ENCODE measurements around the gene KATNB1. TPM values are rescaled to one million over a fixed set of nuclear protein-coding genes. Genes with fewer than 3 reads are reported as not detected.

KATNB1 gene
- total and polyA plus RNA-seq, 10 donors, result 10.6 to 23.1 (median 17.0) TPM

- TF ChIP-seq CTCF (IDR thresholded peaks at IDR 0.05 in 8 of 11, conservative IDR thresholded peaks at IDR 0.05 in 3 of 11) (no peak), POLR2AphosphoS5 (IDR thresholded peaks at IDR 0.05) (no peak), POLR2A (IDR thresholded peaks at IDR 0.05) (no peak)
Measured at GRCh38 chr16:57704905-57705852, 30.4 kb upstream of the KATNB1 start.

GRCh38 chr16:57706717-57707116 lies 28.9 kb upstream of the KATNB1 start:
- intact Hi-C loops (cut with DNase I; ENCODE audit: low total_unique reads), result no loop called here
- no peaks in the 10 kb centered on the region for H3K36me3 ChIP-seq
- no peaks in the 10 kb centered on the region for H3K27me3 ChIP-seq (replicated peaks in 1 of 7)
- H3K27ac ChIP-seq, result no peak overlapping the region
- no peaks in the 10 kb centered on the region for H3K9me3 ChIP-seq
- TF ChIP-seq POLR2A (IDR thresholded peaks at IDR 0.05) (no peak), POLR2AphosphoS5 (IDR thresholded peaks at IDR 0.05) (no peak), CTCF (IDR thresholded peaks at IDR 0.05 in 8 of 11, conservative IDR thresholded peaks at IDR 0.05 in 3 of 11) (no peak)
- H3K4me3 ChIP-seq, result no peak overlapping the region
- WGBS, 5 donors, result 76 to 92% (median 82%) methylated on average over 1 of the region's 1 CpG; no CpG with 5 or more reads in 1 of the 5 donors
- no peak for DNase-seq
- no peaks in the 10 kb centered on the region for H3K4me1 ChIP-seq

More at GRCh38 chr16:57704905-57705852, 30.4 kb upstream of the KATNB1 start:
- H3K9me3 ChIP-seq, result no peaks in the 10 kb centered on the region
- no peak overlapping the region for H3K4me3 ChIP-seq
- peaks cover 0 to 8% (median 0%) of the 10 kb centered on the region in 6 donors for H3K4me1 ChIP-seq
- no peak for DNase-seq
- 90 to 96% (median 92%) methylated on average over 3 to 4 of the region's 4 CpGs for WGBS, 5 donors
- H3K27ac ChIP-seq, result no peak overlapping the region
- intact Hi-C loops (cut with DNase I; ENCODE audit: low total_unique reads), result no loop called here
- no peaks in the 10 kb centered on the region for H3K27me3 ChIP-seq (replicated peaks in 1 of 7)
- H3K36me3 ChIP-seq, result no peaks in the 10 kb centered on the region

- no peak for TF ChIP-seq CTCF (IDR thresholded peaks at IDR 0.05 in 8 of 11, conservative IDR thresholded peaks at IDR 0.05 in 3 of 11)
- TF ChIP-seq POLR2A (IDR thresholded peaks at IDR 0.05), result no peak
- no peak for TF ChIP-seq POLR2AphosphoS5 (IDR thresholded peaks at IDR 0.05)
- 81 to 92% (median 87%) methylated on average over 11 of the region's 11 CpGs for WGBS, 5 donors
- no peak overlapping the region for H3K4me3 ChIP-seq
- DNase-seq, result peak; percentile 34
- H3K27me3 ChIP-seq (replicated peaks in 1 of 7), result no peaks in the 10 kb centered on the region
- H3K27ac ChIP-seq, result no peak overlapping the region
- no peaks in the 10 kb centered on the region for H3K36me3 ChIP-seq
- H3K4me1 ChIP-seq, result no peaks in the 10 kb centered on the region
- no peaks in the 10 kb centered on the region for H3K9me3 ChIP-seq
- intact Hi-C loops (cut with DNase I; ENCODE audit: low total_unique reads), result no loop called here
Measured at GRCh38 chr16:57707331-57707730, 28.2 kb upstream of the KATNB1 start.

- H3K9me3 ChIP-seq, result no peaks in the 10 kb centered on the region
- H3K27me3 ChIP-seq (replicated peaks in 1 of 7), result no peaks in the 10 kb centered on the region
- 82 to 96% (median 88%) methylated on average over 3 of the region's 3 CpGs for whole genome bisulfite sequencing, 5 donors
- intact Hi-C loops (cut with DNase I; ENCODE audit: low total_unique reads), result no loop called here
- H3K27ac ChIP-seq, result no peak overlapping the region
- H3K36me3 ChIP-seq, result no peaks in the 10 kb centered on the region
- no peak for DNase-seq
- H3K4me1 ChIP-seq, result no peaks in the 10 kb centered on the region
- TF ChIP-seq CTCF (IDR thresholded peaks at IDR 0.05 in 8 of 11, conservative IDR thresholded peaks at IDR 0.05 in 3 of 11) (no peak), POLR2AphosphoS5 (IDR thresholded peaks at IDR 0.05) (no peak), POLR2A (IDR thresholded peaks at IDR 0.05) (no peak)
- no peak overlapping the region for H3K4me3 ChIP-seq
Measured at GRCh38 chr16:57708168-57708567, 27.4 kb upstream of the KATNB1 start.

Data from spleen (tissue), 11 donors.